Activated CD4-positive, alpha-beta T cell treated with anti-CD3 and anti-CD28 coated beads, Interleukin-2, amount 10 ng/mL, durations not matched to agents 7 days and 5 days (primary cell): ENCODE results near the gene ITGA11. TPM values are rescaled to one million over a fixed set of nuclear protein-coding genes. Genes with fewer than 3 reads are reported as not detected.

Experiments used
- CTCF ChIA-PET: fragments of 350-600 bp; sonication (Branson Sonifier 250); formaldehyde crosslinking; loops from one replicate; lab custom pipeline; 2021; ENCODE audit warnings: antibody characterized with exemption; lab: Charles Lee
- POLR2A ChIA-PET: fragments of 350-600 bp; sonication (Branson Sonifier 250); formaldehyde crosslinking; loops from one replicate; lab custom pipeline; 2021; ENCODE audit warnings: antibody characterized with exemption; lab: Charles Lee
- DNase-seq: peaks from one replicate; pipeline ENCODE4 v3.0.0-alpha.2; 2020
- H3K27ac Mint-ChIP-seq: one replicate; pipeline ENCODE4 v1.8.0; 2021; ENCODE audit warnings: mild to moderate bottlenecking, moderate library complexity, mixed read lengths
- H3K27me3 Mint-ChIP-seq: one replicate; pipeline ENCODE4 v1.8.0; 2021; ENCODE audit warnings: mixed read lengths
- H3K36me3 Mint-ChIP-seq: one replicate; pipeline ENCODE4 v1.8.0; 2021; ENCODE audit warnings: low read depth, mixed read lengths
- H3K4me1 Mint-ChIP-seq: one replicate; pipeline ENCODE4 v1.8.0; 2021; ENCODE audit warnings: mixed read lengths
- H3K4me3 Mint-ChIP-seq: one replicate; pipeline ENCODE4 v1.8.0; 2021; ENCODE audit warnings: mild to moderate bottlenecking, moderate library complexity, mixed read lengths
- H3K9me3 Mint-ChIP-seq: one replicate; pipeline ENCODE4 v1.8.0; 2021; ENCODE audit warnings: mixed read lengths
- total RNA-seq, 2 experiments: library from RNA; stranded (reverse); gene quantifications; one replicate each; pipeline ENCODE4 v1.2.3, GENCODE V29; 2021

Gene ITGA11
- total RNA-seq, 2 experiments from 2014 or later: 1.0 to 1.1 TPM

DNA sequence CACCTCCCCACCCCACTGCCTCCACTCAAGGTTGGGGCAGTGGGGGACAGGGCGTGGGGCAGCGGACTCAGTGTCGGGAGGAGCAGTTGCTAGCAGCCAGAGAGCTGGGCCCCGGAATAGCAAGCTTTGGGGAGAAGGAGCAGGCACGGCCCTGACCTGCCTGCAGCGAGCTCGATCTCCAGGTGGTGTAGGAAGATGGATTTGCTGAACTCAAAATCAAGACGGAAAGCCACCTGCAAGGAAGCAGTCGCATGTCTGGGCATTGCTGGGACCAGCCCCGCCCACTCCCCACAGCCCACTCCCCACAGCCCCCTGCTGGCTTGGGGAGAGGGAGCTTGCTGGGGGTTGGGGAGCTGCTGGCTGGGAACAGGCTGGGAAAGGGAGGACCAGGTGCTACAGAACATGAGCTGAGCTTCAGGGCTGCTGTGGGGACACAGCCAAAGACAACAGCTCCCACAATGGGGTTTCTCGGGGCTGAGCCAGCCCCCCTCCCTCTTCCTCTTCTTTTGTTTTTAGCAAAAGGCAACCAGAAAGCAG, 116.4 kb downstream of the ITGA11 start:
- ChIA-PET POLR2A (no interaction called here), CTCF (interaction anchor here (0.5 to 1.7 kb wide), 5 partner anchors 9 to 923 kb away, joined by 3 to 6 read pairs (median 4); no protein-coding TSS in a partner anchor)
- peak overlapping the region; percentile 86 for H3K27ac Mint-ChIP-seq
- no peaks in the 10 kb centered on the region for H3K36me3 Mint-ChIP-seq
- H3K4me3 Mint-ChIP-seq: no peak overlapping the region
- DNase-seq: no peak
- H3K4me1 Mint-ChIP-seq: peaks cover 11% of the 10 kb centered on the region
- H3K27me3 Mint-ChIP-seq: no peaks in the 10 kb centered on the region
- H3K9me3 Mint-ChIP-seq: no peaks in the 10 kb centered on the region

GRCh38 chr15:68315035-68315434, 116.9 kb downstream of the ITGA11 start:
- ChIA-PET POLR2A (no interaction called here), CTCF (interaction anchor here (0.6 to 1.7 kb wide), 4 partner anchors 8 to 46 kb away, joined by 3 to 6 read pairs (median 4); no protein-coding TSS in a partner anchor)
- Mint-ChIP-seq H3K4me1 (peaks cover 11% of the 10 kb centered on the region), H3K36me3 (no peaks in the 10 kb centered on the region), H3K27me3 (no peaks in the 10 kb centered on the region), H3K4me3 (no peak overlapping the region), H3K9me3 (no peaks in the 10 kb centered on the region), H3K27ac (peak overlapping the region; percentile 86)
- DNase-seq: no peak

- CTCF ChIA-PET: interaction anchor here (1.6 to 1.7 kb wide), 2 partner anchors 23 to 28 kb away, joined by 4 read pairs; no protein-coding TSS in a partner anchor
- Mint-ChIP-seq H3K9me3 (no peaks in the 10 kb centered on the region), H3K4me3 (no peak overlapping the region), H3K27me3 (no peaks in the 10 kb centered on the region), H3K4me1 (peaks cover 11% of the 10 kb centered on the region), H3K27ac (peak overlapping the region; percentile 86), H3K36me3 (no peaks in the 10 kb centered on the region)
- no peak for DNase-seq
- POLR2A ChIA-PET: no interaction called here
These were observed 117.4 kb downstream of the ITGA11 start for GRCh38 chr15:68314563-68314962.

- no peak for DNase-seq
- no peak overlapping the region for H3K27ac Mint-ChIP-seq
- H3K27me3 Mint-ChIP-seq: no peaks in the 10 kb centered on the region
- H3K4me3 Mint-ChIP-seq: no peak overlapping the region
- no peaks in the 10 kb centered on the region for H3K9me3 Mint-ChIP-seq
- H3K36me3 Mint-ChIP-seq: no peaks in the 10 kb centered on the region
- ChIA-PET CTCF (interaction anchor here (1.7 kb wide), 1 partner anchor 24 kb away, joined by 4 read pairs; no protein-coding TSS in a partner anchor), POLR2A (no interaction called here)
- H3K4me1 Mint-ChIP-seq: peaks cover 11% of the 10 kb centered on the region
These were observed 118.2 kb downstream of the ITGA11 start for GRCh38 chr15:68313501-68314410.

- POLR2A ChIA-PET: interaction anchor here (0.5 kb wide), 1 partner anchor 52 kb away, joined by 4 read pairs; no protein-coding TSS in a partner anchor
- peaks cover 12% of the 10 kb centered on the region for H3K4me1 Mint-ChIP-seq
- no peak for DNase-seq
- no peaks in the 10 kb centered on the region for H3K9me3 Mint-ChIP-seq
- no peak overlapping the region for H3K4me3 Mint-ChIP-seq
- H3K36me3 Mint-ChIP-seq: no peaks in the 10 kb centered on the region
- CTCF ChIA-PET: interaction anchor here (0.9 kb wide), 1 partner anchor 115 kb away, joined by 3 read pairs; no protein-coding TSS in a partner anchor
- H3K27ac Mint-ChIP-seq: no peak overlapping the region
- H3K27me3 Mint-ChIP-seq: no peaks in the 10 kb centered on the region
These were observed 119.2 kb downstream of the ITGA11 start for GRCh38 chr15:68312701-68313204.

GRCh38 chr15:68311859-68312557, 120.0 kb downstream of the ITGA11 start:
- Mint-ChIP-seq H3K4me1 (peaks cover 16% of the 10 kb centered on the region), H3K36me3 (no peaks in the 10 kb centered on the region), H3K4me3 (no peak overlapping the region), H3K27me3 (no peaks in the 10 kb centered on the region), H3K9me3 (no peaks in the 10 kb centered on the region), H3K27ac (peak overlapping the region; percentile 25)
- DNase-seq: no peak
- ChIA-PET CTCF (interaction anchor here (0.9 kb wide), 1 partner anchor 116 kb away, joined by 3 read pairs; no protein-coding TSS in a partner anchor), POLR2A (interaction anchor here (0.5 kb wide), 1 partner anchor 53 kb away, joined by 4 read pairs; no protein-coding TSS in a partner anchor)

DNA sequence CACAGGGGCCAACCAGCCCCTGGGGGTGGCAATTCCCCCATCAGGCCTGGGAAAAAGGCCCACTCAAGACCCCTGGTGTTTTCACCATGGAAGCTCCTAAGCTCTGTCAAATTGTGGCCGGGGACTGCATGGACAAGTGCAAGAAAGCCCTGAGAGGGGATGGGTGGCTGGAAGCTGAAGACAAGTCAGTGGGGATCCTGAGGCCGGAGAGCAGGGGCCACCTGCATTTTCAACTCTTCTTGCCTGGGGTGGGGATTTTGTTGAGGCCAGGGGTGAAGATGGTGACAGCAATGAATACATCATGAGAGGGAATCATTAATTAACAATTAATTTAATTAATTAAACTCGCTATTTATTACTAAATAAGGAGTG, 120.5 kb downstream of the ITGA11 start:
- H3K36me3 Mint-ChIP-seq: no peaks in the 10 kb centered on the region
- CTCF ChIA-PET: interaction anchor here (1.1 to 1.3 kb wide), 2 partner anchors 11 to 480 kb away, joined by 3 to 5 read pairs; no protein-coding TSS in a partner anchor
- H3K4me3 Mint-ChIP-seq: no peak overlapping the region
- H3K4me1 Mint-ChIP-seq: peaks cover 19% of the 10 kb centered on the region
- H3K9me3 Mint-ChIP-seq: no peaks in the 10 kb centered on the region
- POLR2A ChIA-PET: no interaction called here
- no peak overlapping the region for H3K27ac Mint-ChIP-seq
- no peak for DNase-seq
- H3K27me3 Mint-ChIP-seq: no peaks in the 10 kb centered on the region

- no peaks in the 10 kb centered on the region for H3K9me3 Mint-ChIP-seq
- H3K36me3 Mint-ChIP-seq: no peaks in the 10 kb centered on the region
- H3K27me3 Mint-ChIP-seq: no peaks in the 10 kb centered on the region
- POLR2A ChIA-PET: no interaction called here
- no peak overlapping the region for H3K4me3 Mint-ChIP-seq
- CTCF ChIA-PET: interaction anchor here (0.8 to 1.3 kb wide), 3 partner anchors 9 to 480 kb away, joined by 3 to 5 read pairs (median 3); no protein-coding TSS in a partner anchor
- peak; percentile 3 for DNase-seq
- peaks cover 23% of the 10 kb centered on the region for H3K4me1 Mint-ChIP-seq
- peak overlapping the region; percentile 31 for H3K27ac Mint-ChIP-seq
These were observed 121.0 kb downstream of the ITGA11 start for GRCh38 chr15:68310804-68311463.

GRCh38 chr15:68310178-68310803, 121.7 kb downstream of the ITGA11 start:
- ChIA-PET CTCF (interaction anchor here (0.8 to 1.3 kb wide), 3 partner anchors 10 to 481 kb away, joined by 3 to 5 read pairs (median 3); no protein-coding TSS in a partner anchor), POLR2A (no interaction called here)
- peak; percentile 2 for DNase-seq
- peaks cover 16% of the 10 kb centered on the region for H3K4me1 Mint-ChIP-seq
- no peak overlapping the region for H3K4me3 Mint-ChIP-seq
- H3K36me3 Mint-ChIP-seq: no peaks in the 10 kb centered on the region
- no peaks in the 10 kb centered on the region for H3K27me3 Mint-ChIP-seq
- no peaks in the 10 kb centered on the region for H3K9me3 Mint-ChIP-seq
- H3K27ac Mint-ChIP-seq: no peak overlapping the region

- peak; percentile 0 for DNase-seq
- CTCF ChIA-PET: no interaction called here
- Mint-ChIP-seq H3K4me3 (no peak overlapping the region), H3K27ac (no peak overlapping the region), H3K36me3 (no peaks in the 10 kb centered on the region), H3K27me3 (no peaks in the 10 kb centered on the region), H3K9me3 (no peaks in the 10 kb centered on the region), H3K4me1 (peaks cover 14% of the 10 kb centered on the region)
- POLR2A ChIA-PET: no interaction called here
These were observed 122.9 kb downstream of the ITGA11 start for GRCh38 chr15:68309024-68309423.

GRCh38 chr15:68307131-68307928, 124.6 kb downstream of the ITGA11 start:
- CTCF ChIA-PET: interaction anchor here (0.6 to 2.3 kb wide), 14 partner anchors 8 to 232 kb away, joined by 3 to 18 read pairs (median 4); no protein-coding TSS in a partner anchor
- no peak overlapping the region for H3K27ac Mint-ChIP-seq
- peak; percentile 4 for DNase-seq

More at GRCh38 chr15:68307131-68307928, 124.6 kb downstream of the ITGA11 start:
- Mint-ChIP-seq H3K9me3 (no peaks in the 10 kb centered on the region), H3K36me3 (no peaks in the 10 kb centered on the region), H3K4me1 (peaks cover 14% of the 10 kb centered on the region), H3K4me3 (no peak overlapping the region), H3K27me3 (no peaks in the 10 kb centered on the region)
- POLR2A ChIA-PET: no interaction called here
